Chondrocyte (in vitro differentiated cells): ENCODE results near the gene TTC32. TPM values are rescaled to one million over a fixed set of nuclear protein-coding genes. Genes with fewer than 3 reads are reported as not detected.
"Not testable (repeated sequence)": the region's sequence is repeated elsewhere in the genome, so short reads cannot be mapped to it uniquely, and the experiment has no call there.

Experiments used
- DNase-seq: peaks from one replicate; pipeline ENCODE4 v3.0.0; 2021; ENCODE audit warnings: mixed read lengths, low spot score
- H3K27ac Mint-ChIP-seq: one replicate; pipeline ENCODE4 v1.8.0; 2021; ENCODE audit warnings: mild to moderate bottlenecking, moderate library complexity, mixed read lengths; ENCODE audit not compliant: unreplicated experiment
- H3K27me3 Mint-ChIP-seq: 2 replicates; pipeline ENCODE4 v1.8.0; 2021; ENCODE audit warnings: low read depth, mixed read lengths
- H3K36me3 Mint-ChIP-seq: 2 replicates; pipeline ENCODE4 v1.8.0; 2021; ENCODE audit warnings: low read depth, mixed read lengths
- H3K4me1 Mint-ChIP-seq: 2 replicates; pipeline ENCODE4 v1.8.0; 2021; ENCODE audit warnings: low read depth, mild to moderate bottlenecking, mixed read lengths
- H3K4me3 Mint-ChIP-seq: one replicate; pipeline ENCODE4 v1.8.0; 2021; ENCODE audit warnings: mild to moderate bottlenecking, moderate library complexity, mixed read lengths; ENCODE audit not compliant: unreplicated experiment
- H3K9me3 Mint-ChIP-seq: 2 replicates; pipeline ENCODE4 v1.8.0; 2021; ENCODE audit warnings: low read depth, mixed read lengths
- total RNA-seq: library from RNA; stranded (reverse); gene quantifications from 3 replicates; pipeline ENCODE4 v1.2.1, GENCODE V29; 2021
- TF ChIP-seq, protein P1 (sequence below): fragments of 200-600 bp; sonication (generic); IDR thresholded peaks from 2 replicates; pipeline ENCODE4 v1.5.0; 2021; ENCODE audit warnings: antibody characterized with exemption, mild to moderate bottlenecking, moderate library complexity

TTC32 gene
- total RNA-seq, 1 donor from 2014 or later = 6.7 TPM

DNA sequence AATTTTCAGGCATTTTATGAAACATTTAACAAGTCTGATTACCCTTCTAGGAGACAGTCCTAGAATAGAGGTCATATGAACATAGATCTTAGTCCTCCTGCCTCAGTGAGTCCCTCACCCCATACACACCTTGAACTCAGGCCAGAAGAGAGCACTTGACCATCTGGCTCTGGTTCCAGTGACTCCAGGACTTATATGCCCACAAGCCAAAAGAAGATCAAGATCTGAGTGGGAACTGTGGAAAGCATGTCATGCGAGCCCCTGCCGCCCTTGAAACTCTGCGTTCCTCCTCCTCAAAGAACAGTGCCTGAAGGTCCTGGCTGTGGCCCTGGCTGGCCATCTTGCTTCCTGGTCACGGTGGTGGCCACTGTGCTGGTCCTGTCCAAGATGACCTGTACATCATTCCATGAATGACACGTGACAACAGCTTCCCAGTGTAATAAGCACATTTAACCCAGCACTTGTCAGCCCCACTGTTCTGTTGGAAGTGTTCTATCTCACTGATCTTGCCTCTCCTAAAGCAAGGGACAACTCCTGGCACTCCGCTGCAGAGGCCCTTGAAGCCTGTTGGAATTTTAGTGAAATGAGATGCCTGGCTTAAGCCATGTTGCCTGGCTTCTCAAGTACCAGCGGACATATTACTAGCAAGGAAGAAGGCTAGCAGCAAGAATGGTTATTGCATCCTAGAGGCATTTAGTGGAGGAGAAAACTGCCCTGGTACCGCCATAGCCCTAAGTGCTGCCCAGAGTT is 17.6 kb downstream of the TTC32 start:
- Mint-ChIP-seq H3K27ac (no peak overlapping the region), H3K4me3 (no peak overlapping the region), H3K36me3 (peaks cover 2% of the 10 kb centered on the region), H3K27me3 (no peaks in the 10 kb centered on the region), H3K9me3 (no peaks in the 10 kb centered on the region), H3K4me1 (peaks cover 9% of the 10 kb centered on the region)
- TF ChIP-seq, protein P1, sequence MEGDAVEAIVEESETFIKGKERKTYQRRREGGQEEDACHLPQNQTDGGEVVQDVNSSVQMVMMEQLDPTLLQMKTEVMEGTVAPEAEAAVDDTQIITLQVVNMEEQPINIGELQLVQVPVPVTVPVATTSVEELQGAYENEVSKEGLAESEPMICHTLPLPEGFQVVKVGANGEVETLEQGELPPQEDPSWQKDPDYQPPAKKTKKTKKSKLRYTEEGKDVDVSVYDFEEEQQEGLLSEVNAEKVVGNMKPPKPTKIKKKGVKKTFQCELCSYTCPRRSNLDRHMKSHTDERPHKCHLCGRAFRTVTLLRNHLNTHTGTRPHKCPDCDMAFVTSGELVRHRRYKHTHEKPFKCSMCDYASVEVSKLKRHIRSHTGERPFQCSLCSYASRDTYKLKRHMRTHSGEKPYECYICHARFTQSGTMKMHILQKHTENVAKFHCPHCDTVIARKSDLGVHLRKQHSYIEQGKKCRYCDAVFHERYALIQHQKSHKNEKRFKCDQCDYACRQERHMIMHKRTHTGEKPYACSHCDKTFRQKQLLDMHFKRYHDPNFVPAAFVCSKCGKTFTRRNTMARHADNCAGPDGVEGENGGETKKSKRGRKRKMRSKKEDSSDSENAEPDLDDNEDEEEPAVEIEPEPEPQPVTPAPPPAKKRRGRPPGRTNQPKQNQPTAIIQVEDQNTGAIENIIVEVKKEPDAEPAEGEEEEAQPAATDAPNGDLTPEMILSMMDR = no peak
- no peak for DNase-seq

DNA sequence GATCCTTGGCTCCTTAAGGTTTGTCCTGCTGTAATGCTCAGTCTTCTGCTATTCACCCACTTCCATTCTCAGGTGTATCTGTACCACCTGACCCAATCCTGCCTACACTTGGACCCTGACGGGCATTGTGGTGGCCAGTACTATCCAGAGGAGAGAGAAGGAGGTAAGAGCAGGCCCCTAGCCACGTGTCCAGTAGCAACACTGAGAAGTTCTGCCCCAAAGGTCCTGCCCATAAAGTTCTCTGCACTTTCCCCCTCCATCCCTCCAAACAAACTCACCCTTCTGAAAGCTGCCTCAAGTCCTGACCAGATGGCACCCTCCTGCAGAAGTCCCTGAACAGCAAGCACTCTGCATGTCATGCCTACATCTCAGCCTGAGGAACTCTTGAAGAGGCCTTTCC is 18.3 kb downstream of the TTC32 start:
- Mint-ChIP-seq H3K27ac (no peak overlapping the region), H3K27me3 (no peaks in the 10 kb centered on the region), H3K4me3 (no peak overlapping the region), H3K4me1 (peaks cover 7% of the 10 kb centered on the region), H3K36me3 (peaks cover 2% of the 10 kb centered on the region), H3K9me3 (no peaks in the 10 kb centered on the region)
- no peak for DNase-seq
- TF ChIP-seq, protein P1 = no peak

DNA sequence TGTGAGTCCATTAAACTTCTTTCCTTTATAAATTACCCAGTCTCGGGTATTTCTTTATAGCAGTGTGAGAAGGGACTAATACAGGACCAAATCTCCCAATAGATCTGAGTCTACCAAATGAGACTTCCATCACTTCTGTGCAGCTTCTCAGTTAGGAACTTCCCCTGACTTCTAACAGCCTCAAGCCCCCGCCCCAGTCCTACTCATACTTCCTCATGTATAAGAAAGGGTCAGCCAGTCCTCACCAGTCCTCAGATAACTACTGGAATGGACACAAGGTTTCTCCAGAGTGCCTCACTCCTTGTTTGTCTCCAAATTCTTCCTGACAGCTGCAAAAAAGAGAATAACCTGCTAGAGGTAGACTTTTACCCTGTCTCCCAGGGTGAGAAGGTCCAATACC is 19.5 kb downstream of the TTC32 start:
- DNase-seq = no peak
- Mint-ChIP-seq H3K4me1 (no peaks in the 10 kb centered on the region), H3K4me3 (no peak overlapping the region), H3K27me3 (no peaks in the 10 kb centered on the region), H3K27ac (no peak overlapping the region), H3K36me3 (peaks cover 2% of the 10 kb centered on the region), H3K9me3 (no peaks in the 10 kb centered on the region)
- TF ChIP-seq, protein P1 = no peak

DNA sequence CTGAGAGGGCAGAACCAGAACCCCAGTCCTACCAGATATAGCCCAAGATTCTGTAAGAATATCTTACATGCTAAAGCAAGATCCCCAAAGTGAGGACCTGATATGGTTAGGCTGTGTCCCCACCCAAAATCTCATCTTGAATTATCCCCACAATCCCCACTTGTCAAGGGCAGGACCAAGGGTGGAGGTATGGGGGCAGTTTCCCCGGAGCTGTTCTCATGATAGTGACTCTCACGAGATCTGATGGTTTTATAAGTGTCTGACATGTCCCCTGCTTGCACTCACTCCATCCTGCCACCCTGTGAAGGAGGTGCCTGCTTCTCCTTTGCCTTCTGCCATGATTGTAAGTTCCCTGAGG is 19.9 kb downstream of the TTC32 start:
- H3K9me3 Mint-ChIP-seq = no peaks in the 10 kb centered on the region
- no peak for DNase-seq
- TF ChIP-seq, protein P1 = no peak

DNA sequence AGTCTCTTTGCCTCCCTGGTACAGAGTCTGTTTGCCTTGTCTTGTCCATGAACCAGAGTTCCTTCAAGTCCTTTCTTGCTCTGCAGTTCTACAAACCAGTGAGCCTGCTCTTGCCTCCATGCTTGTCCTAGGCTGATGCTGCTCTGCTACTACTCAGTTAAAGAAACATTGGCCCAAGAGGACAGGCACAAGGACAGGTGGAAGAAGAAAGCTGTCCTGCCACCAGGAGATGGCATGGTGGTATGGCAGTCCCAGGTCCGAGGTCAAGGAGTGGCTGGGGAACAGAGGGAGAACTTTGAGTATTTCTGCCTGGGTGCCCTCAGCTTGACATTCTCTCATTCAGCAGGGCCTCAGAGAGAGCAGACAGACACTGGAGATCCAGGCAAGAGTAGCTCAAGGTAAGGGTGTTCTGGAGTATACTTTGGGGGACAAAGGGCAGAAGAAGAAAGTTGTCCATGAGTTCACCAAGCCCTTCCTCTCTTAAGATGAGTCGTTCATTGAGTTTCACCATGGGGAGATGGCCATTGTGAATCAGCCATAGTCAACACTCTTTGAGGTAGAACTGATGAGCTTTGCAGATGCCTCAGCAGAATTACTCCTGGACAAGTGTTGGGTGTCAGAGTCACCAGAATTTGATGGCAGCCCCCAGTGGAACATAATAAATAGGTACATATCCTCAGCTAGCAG is 20.4 kb downstream of the TTC32 start:
- peaks cover 2% of the 10 kb centered on the region for H3K36me3 Mint-ChIP-seq
- H3K9me3 Mint-ChIP-seq = no peaks in the 10 kb centered on the region
- no peak overlapping the region for H3K27ac Mint-ChIP-seq
- H3K4me3 Mint-ChIP-seq = no peak overlapping the region
- no peaks in the 10 kb centered on the region for H3K4me1 Mint-ChIP-seq
- no peak for DNase-seq
- TF ChIP-seq, protein P1 = no peak
- H3K27me3 Mint-ChIP-seq = no peaks in the 10 kb centered on the region

More for the DNA sequence above, 19.9 kb downstream of the TTC32 start:
- H3K36me3 Mint-ChIP-seq = peaks cover 2% of the 10 kb centered on the region
- H3K4me3 Mint-ChIP-seq = no peak overlapping the region
- no peak overlapping the region for H3K27ac Mint-ChIP-seq
- no peaks in the 10 kb centered on the region for H3K27me3 Mint-ChIP-seq
- H3K4me1 Mint-ChIP-seq = no peaks in the 10 kb centered on the region

DNA sequence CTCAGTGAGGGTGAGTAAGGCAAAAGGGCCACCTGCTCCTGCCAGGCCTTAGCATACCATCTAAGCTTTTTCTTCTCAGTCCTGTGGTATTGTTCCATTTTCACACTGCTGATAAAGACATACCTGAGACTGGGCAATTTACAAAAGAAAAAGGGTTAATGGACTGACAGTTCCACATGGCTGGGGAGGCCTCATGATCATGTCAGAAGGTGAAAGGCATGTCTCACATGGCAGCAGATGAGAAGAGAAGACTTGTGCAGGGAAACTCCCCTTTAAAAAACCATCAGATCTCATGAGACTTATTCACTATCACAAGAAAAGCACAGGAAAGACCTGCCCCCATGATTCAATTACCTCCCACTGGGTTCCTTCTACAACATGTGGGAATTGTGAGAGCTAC is 21.6 kb downstream of the TTC32 start:
- not testable (repeated sequence) for H3K27ac Mint-ChIP-seq, H3K4me3 Mint-ChIP-seq, H3K36me3 Mint-ChIP-seq, H3K27me3 Mint-ChIP-seq, H3K9me3 Mint-ChIP-seq, DNase-seq, H3K4me1 Mint-ChIP-seq
